GM12873 (cell line): ENCODE measurements around the gene C1QL4.

Experiments used
- CTCF ChIP-seq: IDR thresholded peaks from 2 replicates; pipeline ENCODE4 v1.5.1; 2012; ENCODE audit warnings: low read depth, mild to moderate bottlenecking, moderate library complexity, low read length, control low read depth; ENCODE audit not compliant: insufficient read depth; ENCODE audit errors: missing control alignments

The C1QL4 gene

GRCh38 chr12:49335118-49335954, 1.7 kb downstream of the C1QL4 start:
- TF ChIP-seq CTCF: no peak

GRCh38 chr12:49334681-49335080, 2.3 kb downstream of the C1QL4 start:
- TF ChIP-seq CTCF: no peak

GRCh38 chr12:49334226-49334625, 2.8 kb downstream of the C1QL4 start:
- no peak for TF ChIP-seq CTCF

GRCh38 chr12:49332891-49333371, 4.1 kb downstream of the C1QL4 start:
- no peak for TF ChIP-seq CTCF

- no peak for TF ChIP-seq CTCF
These were observed 4.5 kb downstream of the C1QL4 start for GRCh38 chr12:49332441-49332861.

- peak; percentile 58 for TF ChIP-seq CTCF
These were observed 5.4 kb downstream of the C1QL4 start for GRCh38 chr12:49331380-49332222.
